Activated CD8-positive, alpha-beta memory T cell treated with anti-CD3 and anti-CD28 coated beads for 36 hours (primary cell): ENCODE results near the gene TMEM169. TPM values are rescaled to one million over a fixed set of nuclear protein-coding genes. Genes with fewer than 3 reads are reported as not detected.
"Not testable (repeated sequence)": the region's sequence is repeated elsewhere in the genome, so short reads cannot be mapped to it uniquely, and the experiment has no call there.

Experiments used
- CTCF ChIA-PET: fragments of 350-600 bp; sonication (Branson Sonifier 250); formaldehyde crosslinking; loops from one replicate; lab custom pipeline; 2021; ENCODE audit warnings: antibody characterized with exemption; lab: Charles Lee
- POLR2A ChIA-PET: fragments of 350-600 bp; sonication (Branson Sonifier 250); formaldehyde crosslinking; loops from one replicate; lab custom pipeline; 2021; ENCODE audit warnings: antibody characterized with exemption; lab: Charles Lee
- total RNA-seq, 2 experiments: library from RNA; stranded (reverse); gene quantifications; one replicate each; pipeline ENCODE4 v1.2.3, GENCODE V29; 2021

TMEM169 gene
- total RNA-seq, 2 experiments from 2014 or later, result 0.48 to 0.55 TPM

DNA sequence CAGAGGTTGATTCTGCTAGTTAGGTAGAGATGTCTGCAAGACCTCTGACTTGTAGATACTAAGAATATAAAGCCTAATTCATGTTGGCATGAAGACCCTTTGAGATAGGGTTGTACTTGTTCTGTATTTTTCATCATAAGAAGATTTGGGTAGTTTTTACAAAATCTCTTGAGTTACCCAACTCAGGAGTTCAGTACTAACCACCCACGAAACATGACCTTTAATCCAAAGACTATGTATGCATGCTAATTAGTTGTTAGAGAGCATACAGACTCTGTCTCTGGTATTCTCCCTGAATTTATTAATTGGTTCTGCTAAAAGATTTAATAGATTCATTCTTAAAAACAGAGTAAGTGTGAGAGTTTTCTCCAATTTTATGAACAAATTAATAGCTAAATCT lies 17.1 kb upstream of the TMEM169 start:
- CTCF ChIA-PET, result no interaction called here
- POLR2A ChIA-PET, result no interaction called here

DNA sequence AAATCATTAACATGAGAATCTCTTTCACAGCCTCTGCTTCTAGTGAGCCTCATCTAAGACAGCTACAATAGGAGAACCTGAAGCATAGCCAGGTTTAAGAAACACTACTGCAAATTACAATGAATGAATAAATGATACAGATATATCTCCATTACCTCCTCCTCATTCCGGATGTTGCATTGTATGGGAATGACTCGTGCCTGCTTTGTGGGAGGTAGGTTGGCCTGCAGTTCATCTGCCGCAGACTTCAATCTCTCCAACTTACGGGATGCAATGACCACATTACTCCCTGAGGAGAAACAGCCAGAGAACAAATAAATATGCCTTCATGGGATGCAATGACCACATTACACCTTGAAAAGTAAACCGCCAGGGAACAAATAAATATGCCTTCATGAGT lies 15.5 kb upstream of the TMEM169 start:
- POLR2A ChIA-PET, result no interaction called here
- CTCF ChIA-PET, result no interaction called here

- POLR2A ChIA-PET, result no interaction called here
These were observed 12.7 kb upstream of the TMEM169 start for GRCh38 chr2:216069028-216069427.

GRCh38 chr2:216070195-216070594 lies 11.5 kb upstream of the TMEM169 start:
- CTCF ChIA-PET, result no interaction called here

More at GRCh38 chr2:216069028-216069427, 12.7 kb upstream of the TMEM169 start:
- CTCF ChIA-PET, result interaction anchor here (0.8 to 1.1 kb wide), 2 partner anchors 10 to 41 kb away, joined by 3 to 4 read pairs; no protein-coding TSS in a partner anchor

DNA sequence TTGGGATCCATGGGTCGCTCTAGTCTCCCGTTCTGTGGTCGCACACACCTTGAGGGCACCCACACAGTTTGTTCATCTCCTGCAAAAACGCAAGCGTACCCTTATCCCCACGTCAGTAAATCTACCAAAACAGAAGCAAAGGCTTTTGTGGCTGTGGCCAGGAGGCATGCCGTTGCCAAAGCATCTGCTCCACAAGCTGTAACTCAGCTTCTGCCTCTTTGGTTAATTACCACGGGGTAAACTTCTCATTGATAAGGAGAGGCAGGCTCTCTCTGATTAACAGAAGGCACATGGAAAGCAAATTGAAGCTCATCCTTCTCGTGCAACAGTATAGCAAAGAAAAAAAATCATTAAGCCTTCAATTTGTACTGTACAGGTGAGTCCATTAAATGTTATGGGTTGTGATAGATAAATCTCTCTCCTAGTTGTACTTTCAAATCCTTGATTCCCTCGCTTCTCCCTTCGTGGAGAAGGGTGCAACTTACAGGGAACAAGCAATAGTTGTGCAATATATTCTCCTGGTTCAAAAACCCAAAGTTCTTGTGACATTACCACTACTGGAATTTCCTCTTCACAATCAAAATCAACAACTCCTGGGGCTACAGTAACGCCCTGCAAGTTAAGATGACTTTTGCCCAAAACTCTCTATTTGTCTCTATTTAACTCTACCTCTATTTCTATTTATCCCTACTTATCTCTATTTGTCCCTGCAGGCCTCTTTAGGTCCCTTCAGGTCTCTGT lies 10.4 kb upstream of the TMEM169 start:
- ChIA-PET POLR2A (no interaction called here), CTCF (no interaction called here)

More at GRCh38 chr2:216070195-216070594, 11.5 kb upstream of the TMEM169 start:
- POLR2A ChIA-PET, result no interaction called here

- ChIA-PET CTCF (interaction anchor here (1.5 kb wide), 1 partner anchor 12 kb away, joined by 3 read pairs; no protein-coding TSS in a partner anchor), POLR2A (no interaction called here)
These were observed 9.2 kb upstream of the TMEM169 start for GRCh38 chr2:216072473-216072872.

DNA sequence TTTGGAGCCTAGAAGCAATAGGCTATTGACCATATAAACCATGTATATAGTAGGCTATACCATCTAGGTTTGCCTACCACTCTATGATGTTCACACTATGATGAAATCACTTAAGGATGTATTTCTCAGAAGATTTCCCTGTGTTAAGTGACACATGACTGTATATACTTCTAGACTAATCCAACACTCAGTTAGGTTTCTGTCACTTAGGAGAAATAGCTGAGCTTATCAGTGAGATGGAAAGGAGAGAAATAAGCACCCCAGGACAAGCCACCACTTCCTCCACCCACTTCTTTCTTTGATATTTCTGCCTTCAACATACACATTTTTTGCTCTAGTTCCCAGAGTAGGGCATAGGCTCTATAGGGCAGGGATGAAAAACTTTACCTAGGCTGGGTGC lies 7.9 kb upstream of the TMEM169 start:
- ChIA-PET POLR2A (no interaction called here), CTCF (interaction anchor here (0.6 to 1.5 kb wide), 2 partner anchors 11 to 45 kb away, joined by 3 read pairs; no protein-coding TSS in a partner anchor)

- ChIA-PET CTCF (interaction anchor here (0.6 to 1.5 kb wide), 2 partner anchors 10 to 46 kb away, joined by 3 read pairs; no protein-coding TSS in a partner anchor), POLR2A (no interaction called here)
These were observed 7.3 kb upstream of the TMEM169 start for GRCh38 chr2:216074380-216074779.

GRCh38 chr2:216074794-216075193 lies 6.9 kb upstream of the TMEM169 start:
- CTCF ChIA-PET, result interaction anchor here (0.9 kb wide), 1 partner anchor 30 kb away, joined by 3 read pairs; no protein-coding TSS in a partner anchor
- POLR2A ChIA-PET, result no interaction called here

GRCh38 chr2:216075510-216076485 lies 5.9 kb upstream of the TMEM169 start:
- ChIA-PET POLR2A (no interaction called here), CTCF (interaction anchor here (0.9 kb wide), 1 partner anchor 29 kb away, joined by 3 read pairs; no protein-coding TSS in a partner anchor)

- POLR2A ChIA-PET, result no interaction called here
- CTCF ChIA-PET, result interaction anchor here (0.6 kb wide), 1 partner anchor 9 kb away, joined by 4 read pairs; no protein-coding TSS in a partner anchor
These were observed 2.9 kb upstream of the TMEM169 start for GRCh38 chr2:216078776-216079175.

GRCh38 chr2:216080048-216080447 lies 1.7 kb upstream of the TMEM169 start:
- POLR2A ChIA-PET, CTCF ChIA-PET: not testable (repeated sequence)

- ChIA-PET POLR2A (interaction anchor here (1.0 kb wide), 1 partner anchor 27 kb away, joined by 3 read pairs; no protein-coding TSS in a partner anchor), CTCF (interaction anchor here (1.1 to 1.4 kb wide), 3 partner anchors 22 to 58 kb away, joined by 3 to 6 read pairs (median 5); no protein-coding TSS in a partner anchor)
These were observed 707 bp upstream of the TMEM169 start for GRCh38 chr2:216081012-216081411.

DNA sequence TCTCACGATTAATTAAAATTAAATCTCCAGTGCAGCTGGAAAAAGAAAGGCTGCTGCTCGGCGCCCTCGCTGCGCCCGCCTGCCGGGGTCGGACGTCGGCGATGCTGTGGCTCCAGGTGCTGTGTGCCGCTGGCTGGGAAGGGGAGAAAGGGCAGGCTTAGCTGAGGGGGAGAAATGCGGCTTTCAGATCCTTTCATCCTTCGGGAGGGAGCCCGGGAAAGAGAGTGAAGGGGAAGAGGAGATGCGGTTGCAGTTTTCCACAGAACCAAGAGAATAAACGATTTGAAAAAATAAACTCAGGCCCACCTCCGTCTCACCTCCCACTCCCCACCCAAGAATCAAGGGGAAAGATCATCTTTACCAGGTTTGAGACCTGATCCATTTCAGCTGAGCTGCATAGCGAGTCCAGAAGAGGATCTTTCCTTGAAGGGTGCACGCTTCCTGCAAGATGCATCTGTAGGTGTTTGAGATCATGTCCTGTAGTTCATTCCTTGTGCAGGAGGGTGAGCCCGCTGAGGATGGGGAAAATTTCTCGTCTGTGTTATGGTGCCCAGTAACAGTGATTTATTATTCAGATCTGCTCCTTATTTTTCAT lies 495 bp downstream of the TMEM169 start:
- CTCF ChIA-PET, result interaction anchor here (1.1 to 1.4 kb wide), 3 partner anchors 23 to 59 kb away, joined by 3 to 6 read pairs (median 5); no protein-coding TSS in a partner anchor

DNA sequence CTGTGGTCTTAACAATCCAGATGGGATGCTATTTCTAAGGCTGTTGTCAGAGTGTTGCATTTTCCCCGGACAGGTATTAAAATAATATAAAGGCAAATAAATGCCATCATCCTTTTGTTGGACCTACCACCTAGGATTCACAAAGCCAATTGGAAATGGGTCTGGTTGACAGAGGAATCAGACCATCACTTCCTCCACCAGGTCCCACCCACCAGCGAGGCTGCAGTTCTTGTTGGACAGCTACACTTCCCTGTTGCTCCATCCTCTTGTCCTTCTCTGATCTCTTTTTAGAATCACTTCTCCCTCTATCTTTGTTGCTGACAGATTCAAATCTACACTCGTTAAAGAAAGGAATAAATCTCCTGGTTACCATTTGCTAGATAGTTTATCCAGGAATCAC lies 1.1 kb downstream of the TMEM169 start:
- POLR2A ChIA-PET, result no interaction called here

More for the DNA sequence above, 495 bp downstream of the TMEM169 start:
- POLR2A ChIA-PET, result interaction anchor here (0.6 kb wide), 2 partner anchors 31 to 133 kb away, joined by 3 to 7 read pairs; no protein-coding TSS in a partner anchor

GRCh38 chr2:216083464-216084281 lies 2.0 kb downstream of the TMEM169 start:
- ChIA-PET POLR2A (interaction anchor here (0.6 kb wide), 1 partner anchor 17 kb away, joined by 3 read pairs; no protein-coding TSS in a partner anchor), CTCF (interaction anchor here (0.6 to 1.6 kb wide), 5 partner anchors 10 to 58 kb away, joined by 3 to 8 read pairs (median 3); no protein-coding TSS in a partner anchor)

More for the DNA sequence above, 1.1 kb downstream of the TMEM169 start:
- CTCF ChIA-PET, result interaction anchor here (1.6 kb wide), 1 partner anchor 24 kb away, joined by 8 read pairs; no protein-coding TSS in a partner anchor

DNA sequence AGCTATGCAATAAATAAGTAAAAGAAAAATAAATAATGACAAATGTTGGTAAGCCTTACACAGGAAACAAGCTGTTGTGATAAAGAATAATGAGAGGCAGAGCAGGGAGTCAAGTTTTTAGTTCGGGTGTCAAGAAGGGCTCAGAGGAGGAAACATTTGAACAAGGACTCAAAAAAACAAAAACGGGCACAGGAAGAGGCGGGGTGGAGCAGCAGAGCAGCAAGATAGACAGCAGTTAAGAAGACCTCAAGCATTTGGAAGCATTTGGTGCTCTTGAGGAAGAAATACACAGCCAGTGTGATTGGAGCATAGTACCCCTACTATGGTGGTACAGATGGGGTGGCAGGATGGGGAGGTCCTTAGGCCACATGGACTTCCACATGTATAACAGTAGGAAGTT lies 2.8 kb downstream of the TMEM169 start:
- ChIA-PET POLR2A (interaction anchor here (0.6 kb wide), 1 partner anchor 72 kb away, joined by 3 read pairs; no protein-coding TSS in a partner anchor), CTCF (interaction anchor here (1.6 kb wide), 2 partner anchors 11 to 26 kb away, joined by 3 to 8 read pairs; no protein-coding TSS in a partner anchor)
